SK-N-SH treated with all-trans-retinoic acid at 6 μM for 48 hours (cell line): ENCODE data around the gene ABCB10.

Experiments
- ARNTL ChIP-seq: fragments of 450-650 bp; formaldehyde crosslinking; IDR thresholded peaks from 2 replicates; pipeline ENCODE4 v1.5.0; 2020; ENCODE audit warnings: low read depth, mild to moderate bottlenecking, moderate library complexity, borderline replicate concordance
- BACH2 ChIP-seq: fragments of 250-450 bp; sonication (Bioruptor Pico); IDR thresholded peaks from 2 replicates; pipeline ENCODE4 v1.9.0; 2021; ENCODE audit warnings: mild to moderate bottlenecking, borderline replicate concordance
- ESRRG ChIP-seq: fragments of 250-450 bp; sonication (Bioruptor Pico); IDR thresholded peaks from 2 replicates; pipeline ENCODE4 v1.6.1; 2021; ENCODE audit warnings: mild to moderate bottlenecking
- GLIS3 ChIP-seq: fragments of 250-450 bp; sonication (Bioruptor Pico); IDR thresholded peaks from 2 replicates; pipeline ENCODE4 v1.5.0; 2020; ENCODE audit warnings: mild to moderate bottlenecking, moderate library complexity
- ISL1 ChIP-seq: fragments of 250-450 bp; sonication (Bioruptor Pico); IDR thresholded peaks from 2 replicates; pipeline ENCODE4 v2.1.2; 2022; ENCODE audit warnings: mild to moderate bottlenecking, moderate library complexity
- OSR1 ChIP-seq: fragments of 250-450 bp; sonication (Bioruptor Pico); IDR thresholded peaks from 2 replicates; pipeline ENCODE4 v1.8.0; 2022; ENCODE audit warnings: moderate library complexity, mild to moderate bottlenecking, inconsistent platforms
- ZFP3 ChIP-seq: fragments of 250-450 bp; sonication (Bioruptor Pico); IDR thresholded peaks from 2 replicates; pipeline ENCODE4 v1.5.0; 2020; ENCODE audit warnings: mild to moderate bottlenecking, moderate library complexity
- ZFP30 ChIP-seq: fragments of 450-650 bp; formaldehyde crosslinking; IDR thresholded peaks from 2 replicates; pipeline ENCODE4 v1.5.0; 2022; ENCODE audit warnings: mild to moderate bottlenecking, moderate library complexity
- TF ChIP-seq, protein P1 (sequence below): fragments of 250-450 bp; sonication (Bioruptor Pico); IDR thresholded peaks from 2 replicates; pipeline ENCODE4 v1.8.0; 2020; ENCODE audit warnings: mild to moderate bottlenecking, moderate library complexity, borderline replicate concordance
- TF ChIP-seq, protein P2 (sequence below): fragments of 250-450 bp; sonication (Bioruptor Pico); IDR thresholded peaks from 2 replicates; pipeline ENCODE4 v1.5.0; 2020; ENCODE audit warnings: mild to moderate bottlenecking, moderate library complexity

DNA sequence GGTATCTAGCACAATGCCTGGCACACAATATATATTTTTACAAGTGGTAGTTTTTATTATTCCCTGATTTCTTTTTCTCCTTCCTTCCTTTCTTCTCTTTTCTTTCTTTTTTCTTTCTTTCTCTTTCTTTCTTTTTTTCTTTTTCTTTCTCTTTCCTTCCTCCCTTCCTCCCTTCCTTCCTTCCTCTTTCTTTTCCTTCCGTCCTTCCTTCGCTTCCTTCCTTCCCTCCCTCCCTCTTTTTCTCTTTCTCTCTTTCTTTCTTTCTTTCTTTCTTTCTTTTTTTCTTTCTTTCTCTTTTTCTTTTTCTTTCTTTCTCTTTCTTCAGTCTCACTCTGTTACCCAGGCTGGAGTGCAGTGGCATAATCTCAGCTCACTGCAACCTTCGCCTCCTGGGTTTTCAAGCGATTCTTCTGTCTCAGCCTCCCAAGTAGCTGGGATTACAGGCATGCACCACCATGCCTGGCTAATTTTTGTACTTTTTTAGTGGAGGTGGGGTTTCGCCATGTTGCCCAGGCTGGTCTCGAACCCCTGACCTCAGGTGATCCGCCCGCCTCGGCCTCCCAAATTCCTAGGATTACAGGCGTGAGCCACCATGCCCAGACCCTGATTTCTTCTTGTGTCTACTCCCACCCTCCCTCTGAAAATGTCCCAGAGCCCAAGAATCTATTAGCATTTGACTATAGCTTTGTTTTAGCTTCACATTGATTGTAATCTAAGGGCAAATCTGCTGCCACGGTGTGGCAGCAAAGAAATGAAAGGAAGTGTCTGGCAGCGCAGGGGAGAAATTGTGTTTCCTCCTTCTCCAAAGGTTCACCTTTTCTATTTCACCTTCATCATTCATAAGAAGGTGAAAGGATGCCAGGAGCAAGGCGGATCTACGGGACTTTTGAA, 19.9 kb upstream of the ABCB10 start:
- no peak for TF ChIP-seq ZFP30 (CRISPR knock-in tag)
- TF ChIP-seq, protein P1, sequence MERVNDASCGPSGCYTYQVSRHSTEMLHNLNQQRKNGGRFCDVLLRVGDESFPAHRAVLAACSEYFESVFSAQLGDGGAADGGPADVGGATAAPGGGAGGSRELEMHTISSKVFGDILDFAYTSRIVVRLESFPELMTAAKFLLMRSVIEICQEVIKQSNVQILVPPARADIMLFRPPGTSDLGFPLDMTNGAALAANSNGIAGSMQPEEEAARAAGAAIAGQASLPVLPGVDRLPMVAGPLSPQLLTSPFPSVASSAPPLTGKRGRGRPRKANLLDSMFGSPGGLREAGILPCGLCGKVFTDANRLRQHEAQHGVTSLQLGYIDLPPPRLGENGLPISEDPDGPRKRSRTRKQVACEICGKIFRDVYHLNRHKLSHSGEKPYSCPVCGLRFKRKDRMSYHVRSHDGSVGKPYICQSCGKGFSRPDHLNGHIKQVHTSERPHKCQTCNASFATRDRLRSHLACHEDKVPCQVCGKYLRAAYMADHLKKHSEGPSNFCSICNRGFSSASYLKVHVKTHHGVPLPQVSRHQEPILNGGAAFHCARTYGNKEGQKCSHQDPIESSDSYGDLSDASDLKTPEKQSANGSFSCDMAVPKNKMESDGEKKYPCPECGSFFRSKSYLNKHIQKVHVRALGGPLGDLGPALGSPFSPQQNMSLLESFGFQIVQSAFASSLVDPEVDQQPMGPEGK (CRISPR knock-in tag) = no peak
- TF ChIP-seq ESRRG (CRISPR knock-in tag) = no peak
- TF ChIP-seq ZFP3 (CRISPR knock-in tag) = no peak
- TF ChIP-seq OSR1 = no peak
- TF ChIP-seq ISL1 (CRISPR knock-in tag) = no peak
- TF ChIP-seq ARNTL = no peak
- TF ChIP-seq GLIS3 = no peak
- TF ChIP-seq, protein P2, sequence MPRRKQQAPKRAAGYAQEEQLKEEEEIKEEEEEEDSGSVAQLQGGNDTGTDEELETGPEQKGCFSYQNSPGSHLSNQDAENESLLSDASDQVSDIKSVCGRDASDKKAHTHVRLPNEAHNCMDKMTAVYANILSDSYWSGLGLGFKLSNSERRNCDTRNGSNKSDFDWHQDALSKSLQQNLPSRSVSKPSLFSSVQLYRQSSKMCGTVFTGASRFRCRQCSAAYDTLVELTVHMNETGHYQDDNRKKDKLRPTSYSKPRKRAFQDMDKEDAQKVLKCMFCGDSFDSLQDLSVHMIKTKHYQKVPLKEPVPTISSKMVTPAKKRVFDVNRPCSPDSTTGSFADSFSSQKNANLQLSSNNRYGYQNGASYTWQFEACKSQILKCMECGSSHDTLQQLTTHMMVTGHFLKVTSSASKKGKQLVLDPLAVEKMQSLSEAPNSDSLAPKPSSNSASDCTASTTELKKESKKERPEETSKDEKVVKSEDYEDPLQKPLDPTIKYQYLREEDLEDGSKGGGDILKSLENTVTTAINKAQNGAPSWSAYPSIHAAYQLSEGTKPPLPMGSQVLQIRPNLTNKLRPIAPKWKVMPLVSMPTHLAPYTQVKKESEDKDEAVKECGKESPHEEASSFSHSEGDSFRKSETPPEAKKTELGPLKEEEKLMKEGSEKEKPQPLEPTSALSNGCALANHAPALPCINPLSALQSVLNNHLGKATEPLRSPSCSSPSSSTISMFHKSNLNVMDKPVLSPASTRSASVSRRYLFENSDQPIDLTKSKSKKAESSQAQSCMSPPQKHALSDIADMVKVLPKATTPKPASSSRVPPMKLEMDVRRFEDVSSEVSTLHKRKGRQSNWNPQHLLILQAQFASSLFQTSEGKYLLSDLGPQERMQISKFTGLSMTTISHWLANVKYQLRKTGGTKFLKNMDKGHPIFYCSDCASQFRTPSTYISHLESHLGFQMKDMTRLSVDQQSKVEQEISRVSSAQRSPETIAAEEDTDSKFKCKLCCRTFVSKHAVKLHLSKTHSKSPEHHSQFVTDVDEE (CRISPR knock-in tag) = no peak
- TF ChIP-seq BACH2 = no peak
